Measurements from ENCODE around the gene MANSC1.

GRCh38 chr12:12356467-12356895, 6.4 kb upstream of the MANSC1 start:
- TF ChIP-seq POLR2A (IDR thresholded peaks at IDR 0.05; ENCODE audit: low read length) (no peak), GATA1 (IDR thresholded peaks at IDR 0.05; ENCODE audit: low read depth, low read length) (no peak)

All from erythroblast (primary cell).